H54 (cell line): ENCODE results near the gene NRXN3.

Experiments
- DNase-seq: peaks from one replicate; pipeline ENCODE4 v3.0.0; 2011; ENCODE audit warnings: low spot score, mixed read lengths; ENCODE audit not compliant: insufficient read length
- FAIRE-seq: peaks from 3 replicates; lab custom pipeline; 2011; peaks lifted over from hg19 to GRCh38; lab: Jason Lieb, UNC
- POLR2A ChIP-seq: IDR thresholded peaks from 2 replicates; pipeline ENCODE4 v1.6.1; 2011; ENCODE audit warnings: low read depth, mild to moderate bottlenecking, low read length

Gene NRXN3

DNA sequence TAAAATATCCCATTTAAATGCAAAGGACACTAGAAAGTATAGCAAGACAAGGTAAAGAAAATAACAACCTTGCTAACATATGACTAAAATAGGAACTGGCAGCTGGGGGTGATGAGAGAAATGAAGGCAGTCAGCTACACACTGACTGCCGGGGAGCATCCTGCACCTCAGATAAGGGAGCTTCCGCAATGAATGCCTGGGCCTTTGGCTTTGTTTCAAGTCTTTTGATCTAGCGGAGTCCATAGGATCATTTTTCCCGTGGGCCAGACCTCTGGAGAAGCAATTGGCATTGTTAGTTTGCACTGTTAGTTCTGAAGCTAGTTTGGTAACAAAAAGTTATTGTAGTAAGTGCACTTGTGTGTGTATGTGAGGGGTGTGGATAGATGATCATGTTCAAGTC is 1401.2 kb downstream of the NRXN3 start:
- TF ChIP-seq POLR2A: no peak
- DNase-seq: no peak
- no peak for FAIRE-seq

DNA sequence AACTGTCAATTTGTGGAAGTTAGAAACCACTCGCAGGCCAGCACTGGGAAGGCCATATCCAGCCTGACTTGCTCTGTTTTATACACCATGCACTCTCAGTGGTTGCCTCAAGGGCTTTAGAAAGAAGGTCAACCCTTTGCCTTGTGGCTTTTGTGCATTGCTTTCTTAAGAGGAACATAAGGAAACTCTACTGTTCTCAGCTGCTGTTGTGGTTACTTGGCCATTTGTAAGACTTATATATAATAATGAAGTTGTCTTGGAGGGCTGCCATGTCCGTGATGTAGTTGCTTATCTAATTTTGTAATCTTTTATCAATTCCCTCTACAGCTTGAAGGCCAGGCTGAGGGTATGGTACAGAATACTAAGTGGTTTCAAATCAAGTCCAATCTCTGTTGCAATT is 1403.3 kb downstream of the NRXN3 start:
- no peak for DNase-seq
- FAIRE-seq: no peak
- no peak for TF ChIP-seq POLR2A

DNA sequence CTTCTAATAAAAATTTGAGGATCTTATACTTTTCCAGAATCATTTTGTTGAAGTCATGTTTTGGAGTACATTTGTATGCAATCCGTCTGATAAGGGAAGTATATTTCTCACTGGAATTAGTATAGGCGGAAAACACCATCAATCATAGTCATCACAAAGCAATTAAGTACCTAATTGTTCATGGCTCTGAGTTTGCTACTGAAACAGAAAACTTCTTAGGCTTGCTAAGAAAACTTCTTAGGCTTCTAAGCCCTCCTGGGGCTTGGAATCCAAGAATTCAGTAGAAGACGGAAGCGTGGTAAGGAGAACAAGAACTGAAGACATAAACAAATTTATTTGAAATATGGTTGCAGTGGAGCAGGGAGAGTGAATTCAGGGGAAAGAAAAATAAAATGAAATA is 1404.9 kb downstream of the NRXN3 start:
- no peak for FAIRE-seq
- TF ChIP-seq POLR2A: no peak
- DNase-seq: no peak

DNA sequence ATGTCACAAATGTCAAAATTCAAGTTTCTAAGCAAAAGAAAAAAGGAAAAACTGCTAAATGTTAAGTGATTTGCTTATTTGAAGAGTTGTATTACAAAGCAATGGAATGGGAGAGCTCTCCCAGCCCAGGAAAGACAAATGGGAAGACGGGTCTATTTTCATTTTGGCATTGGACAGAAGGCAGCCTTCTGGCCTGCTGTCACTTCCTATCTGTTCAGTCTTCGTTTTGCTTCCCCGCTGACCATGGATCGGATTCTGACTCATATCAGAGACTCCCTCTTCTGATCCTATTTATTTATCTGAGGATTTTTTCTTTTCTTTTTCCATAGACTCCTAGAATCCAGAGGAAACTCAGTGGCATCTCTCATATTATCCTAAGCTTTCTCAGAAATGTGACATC is 1406.3 kb downstream of the NRXN3 start:
- DNase-seq (no peak), FAIRE-seq (no peak)
- TF ChIP-seq POLR2A: no peak

DNA sequence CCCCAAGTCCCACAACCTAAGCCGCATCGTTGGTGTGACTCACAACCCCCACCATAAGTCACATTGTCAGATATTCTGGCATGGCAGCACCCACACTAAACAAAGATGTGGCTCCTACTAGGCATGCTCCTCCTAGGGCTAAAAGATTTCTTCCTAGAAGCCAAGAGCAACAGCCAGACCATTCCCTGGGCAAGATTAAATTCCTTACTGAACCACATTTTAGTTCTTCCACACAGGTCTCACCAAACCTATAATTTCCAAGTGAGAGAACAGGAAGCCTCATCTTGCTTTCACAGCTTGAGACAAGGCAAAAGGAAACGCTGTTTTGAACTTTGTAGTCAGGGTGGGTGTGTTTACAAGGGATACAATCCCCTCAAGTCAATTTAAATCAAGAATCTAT is 1408.3 kb downstream of the NRXN3 start:
- no peak for TF ChIP-seq POLR2A
- DNase-seq (no peak), FAIRE-seq (no peak)

DNA sequence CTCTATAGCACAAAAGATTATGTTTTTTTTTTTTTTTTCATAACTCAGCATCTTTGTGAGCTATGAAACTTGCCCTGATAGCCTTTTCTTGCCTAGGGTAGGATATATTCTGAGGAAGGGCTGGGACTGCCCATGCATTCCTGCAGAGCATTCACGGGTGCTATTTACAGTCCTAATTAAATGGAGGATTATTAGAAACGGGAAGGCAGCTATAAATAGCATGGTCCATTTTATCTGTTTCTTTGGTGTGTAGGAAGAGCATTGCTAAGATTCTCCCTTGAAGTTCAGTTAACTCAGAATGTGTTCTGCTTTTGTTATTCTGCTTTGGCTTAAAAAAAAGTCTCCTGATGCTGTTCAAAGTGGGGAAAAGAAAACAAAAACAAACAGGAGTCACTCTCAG is 1410.2 kb downstream of the NRXN3 start:
- TF ChIP-seq POLR2A: no peak
- FAIRE-seq (no peak), DNase-seq (no peak)

DNA sequence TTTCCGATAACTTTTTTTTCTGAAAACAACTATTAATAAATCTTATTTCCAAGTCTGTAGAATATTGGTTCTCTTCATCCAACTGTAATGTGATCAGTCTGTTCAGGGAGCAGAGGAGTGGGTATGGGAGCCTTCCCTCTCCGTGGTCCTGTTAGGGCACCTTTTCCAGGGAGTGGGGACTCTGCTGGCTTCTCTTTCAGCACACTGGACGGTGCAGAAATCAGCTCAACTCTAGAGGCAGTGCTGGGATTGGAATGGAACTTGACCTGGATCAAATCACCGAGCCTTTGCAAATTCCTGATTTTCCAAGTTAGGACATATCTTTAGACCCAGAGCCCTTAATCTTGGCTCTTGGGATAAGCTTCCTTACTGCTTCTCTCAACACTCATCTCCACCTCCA is 1410.7 kb downstream of the NRXN3 start:
- DNase-seq (no peak), FAIRE-seq (no peak)
- no peak for TF ChIP-seq POLR2A

DNA sequence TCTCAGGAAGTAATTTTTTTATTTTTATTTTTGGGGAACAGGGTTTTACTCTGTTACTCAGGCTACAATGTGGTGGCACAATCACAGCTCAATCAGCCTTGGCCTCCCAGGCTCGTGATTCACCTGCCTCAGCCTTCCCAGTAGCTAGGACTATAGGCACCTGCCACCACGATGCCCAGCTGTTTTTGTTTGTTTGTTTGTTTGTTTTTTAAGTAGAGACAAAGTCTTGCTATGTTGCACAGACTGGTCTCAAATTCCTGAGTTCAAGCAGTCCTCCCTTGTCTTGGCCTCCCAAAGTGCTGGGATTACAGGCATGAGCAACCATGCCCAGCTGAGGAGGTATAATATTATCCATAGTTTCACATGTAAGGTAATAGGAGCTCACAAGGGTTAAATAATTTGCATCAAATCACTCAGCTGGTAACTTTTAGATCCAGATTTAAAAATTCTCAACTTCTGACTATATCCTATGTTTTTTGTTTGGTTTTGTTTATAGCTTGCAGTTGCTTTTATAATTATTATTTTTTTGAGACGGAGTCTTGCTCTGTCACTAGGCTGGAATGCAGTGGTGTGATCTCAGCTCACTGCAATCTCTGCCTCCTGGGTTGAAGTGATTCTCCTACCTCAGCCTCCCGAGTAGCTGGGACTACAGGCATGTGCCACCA is 1411.9 kb downstream of the NRXN3 start:
- no peak for TF ChIP-seq POLR2A
- FAIRE-seq (no peak), DNase-seq (no peak)

DNA sequence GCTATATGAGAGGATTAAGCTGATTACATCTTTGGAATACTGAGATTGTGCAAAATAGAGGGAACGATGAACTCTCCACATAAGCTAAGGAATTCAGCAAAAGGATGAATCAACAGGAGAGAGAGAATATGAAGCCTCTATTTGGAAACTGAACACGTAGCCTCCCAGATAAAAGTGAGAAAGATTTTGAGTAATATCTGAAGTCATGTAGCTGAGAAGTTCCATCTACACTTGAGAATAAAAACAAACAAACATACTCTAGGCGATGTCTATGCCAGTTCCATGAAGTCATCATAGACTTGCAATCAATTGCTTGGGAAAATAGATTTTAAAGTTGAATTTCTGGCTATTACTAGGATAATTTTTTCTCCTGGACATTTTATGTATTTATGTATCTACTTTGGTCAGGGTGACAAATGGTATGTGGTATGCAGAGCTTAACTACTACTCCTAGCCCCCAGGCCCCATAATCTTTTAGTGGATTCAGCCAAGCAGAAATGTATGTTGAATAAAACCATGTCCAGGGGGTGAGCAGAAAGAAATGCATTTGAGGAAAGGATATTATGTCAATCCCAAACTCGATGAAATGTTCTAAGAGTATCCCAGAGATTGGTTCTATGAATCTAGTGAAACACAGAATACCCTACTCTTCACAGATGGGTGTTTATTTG is 1413.7 kb downstream of the NRXN3 start:
- DNase-seq (no peak), FAIRE-seq (no peak)
- TF ChIP-seq POLR2A: no peak

DNA sequence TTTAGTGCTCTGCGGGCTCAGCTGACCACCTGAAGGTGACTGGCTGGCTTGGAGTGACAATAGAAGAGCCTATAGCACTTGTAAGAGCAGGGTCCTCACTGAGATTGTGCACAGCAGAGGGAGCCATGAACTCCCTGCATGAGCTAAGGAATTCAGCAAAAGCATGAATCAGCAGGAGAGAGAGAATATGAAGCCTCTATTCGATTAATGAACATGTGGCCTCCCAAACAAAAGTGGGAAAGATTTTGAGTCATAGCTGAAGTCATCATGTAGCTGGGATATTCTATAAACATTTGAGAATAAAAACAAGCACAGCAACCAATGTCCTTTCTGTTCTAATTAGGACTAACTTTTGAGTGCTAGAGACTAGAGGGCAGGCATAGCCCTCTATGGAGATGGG is 1414.5 kb downstream of the NRXN3 start:
- no peak for TF ChIP-seq POLR2A
- FAIRE-seq (no peak), DNase-seq (no peak)

DNA sequence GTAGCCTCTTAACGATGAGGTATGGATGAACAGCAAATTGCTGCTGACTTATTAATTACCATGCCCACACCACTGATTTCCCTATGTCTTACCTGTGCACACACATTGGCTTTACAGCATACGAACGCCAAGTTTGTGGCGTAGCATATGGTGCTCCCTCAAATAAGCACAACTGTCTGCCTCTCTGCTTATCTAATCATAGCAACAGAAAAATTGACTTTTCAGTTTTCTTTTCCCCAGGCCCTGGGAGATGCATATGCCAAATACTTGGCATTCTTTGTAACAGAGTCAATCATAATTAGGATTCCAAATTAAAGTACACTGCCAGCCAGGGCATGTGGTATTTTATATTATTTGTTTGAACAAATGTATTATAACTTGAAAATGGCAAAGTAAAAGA is 1415.7 kb downstream of the NRXN3 start:
- FAIRE-seq: no peak
- no peak for TF ChIP-seq POLR2A
- DNase-seq: no peak

DNA sequence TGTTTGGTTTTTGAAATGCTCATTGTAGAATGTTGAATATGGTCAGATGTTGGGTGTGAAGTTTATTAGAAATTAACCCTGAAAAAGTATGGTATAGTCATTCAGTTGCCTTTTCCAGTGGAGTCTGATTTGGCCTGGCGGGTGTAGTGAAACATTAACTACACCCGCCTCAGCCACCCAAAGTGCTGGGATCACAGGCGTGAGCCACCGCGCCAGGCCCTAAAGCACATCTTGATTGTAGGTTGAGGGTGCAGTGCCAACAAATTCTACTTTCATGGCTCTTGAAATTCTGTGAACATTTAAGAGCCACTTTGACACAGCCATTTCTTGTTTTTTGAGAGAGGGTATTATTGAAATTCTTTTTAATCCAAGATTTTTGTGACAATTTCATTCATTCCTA is 1416.2 kb downstream of the NRXN3 start:
- TF ChIP-seq POLR2A: no peak
- no peak for DNase-seq
- no peak for FAIRE-seq

DNA sequence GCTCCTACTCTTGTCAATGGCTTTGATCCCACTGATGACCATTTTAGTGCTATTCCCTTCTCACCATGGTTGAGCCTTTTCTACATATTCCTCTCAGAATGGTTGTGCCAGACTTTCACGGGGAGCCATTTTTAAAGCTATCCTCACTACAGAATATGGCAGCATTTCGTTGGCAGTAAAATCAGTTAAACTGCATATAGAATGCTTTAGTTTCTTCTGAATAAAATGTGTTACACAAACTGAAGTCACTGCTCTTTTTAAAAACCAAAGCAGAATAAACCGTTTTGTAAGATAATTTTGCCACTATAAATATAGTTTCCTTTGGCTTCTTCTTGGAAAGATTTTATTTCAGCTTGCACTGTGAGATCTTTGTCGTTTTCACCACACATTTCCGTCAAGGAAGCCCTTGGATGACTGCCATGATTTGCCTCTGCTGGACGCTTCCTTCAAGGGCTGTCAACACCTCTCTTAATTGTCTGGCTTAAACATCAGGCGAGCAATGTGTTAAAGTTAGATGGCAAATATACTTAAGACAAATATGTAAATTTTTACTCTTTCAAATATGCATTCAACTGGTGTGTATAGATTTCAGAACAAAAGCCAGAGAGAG is 1416.9 kb downstream of the NRXN3 start:
- no peak for DNase-seq
- no peak for TF ChIP-seq POLR2A
- FAIRE-seq: no peak

DNA sequence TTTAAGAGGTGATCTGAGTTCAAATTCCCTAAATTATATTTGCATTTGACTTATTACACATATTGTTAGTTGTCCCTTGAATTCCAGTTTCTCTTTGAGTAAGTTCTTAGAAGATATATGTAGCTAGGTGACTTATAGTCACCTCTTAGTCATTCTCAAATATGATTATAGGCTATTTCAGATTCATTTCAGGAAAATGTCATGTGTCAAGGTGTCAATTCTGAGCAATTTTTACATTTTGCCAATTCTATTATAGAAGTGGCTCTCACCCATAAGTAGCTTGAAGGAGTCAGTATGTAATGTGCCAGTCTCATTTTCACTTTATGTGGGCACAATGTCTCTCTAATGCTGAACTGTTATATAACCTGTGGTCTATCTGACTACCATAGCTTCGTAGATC is 1417.7 kb downstream of the NRXN3 start:
- FAIRE-seq (no peak), DNase-seq (no peak)
- no peak for TF ChIP-seq POLR2A

DNA sequence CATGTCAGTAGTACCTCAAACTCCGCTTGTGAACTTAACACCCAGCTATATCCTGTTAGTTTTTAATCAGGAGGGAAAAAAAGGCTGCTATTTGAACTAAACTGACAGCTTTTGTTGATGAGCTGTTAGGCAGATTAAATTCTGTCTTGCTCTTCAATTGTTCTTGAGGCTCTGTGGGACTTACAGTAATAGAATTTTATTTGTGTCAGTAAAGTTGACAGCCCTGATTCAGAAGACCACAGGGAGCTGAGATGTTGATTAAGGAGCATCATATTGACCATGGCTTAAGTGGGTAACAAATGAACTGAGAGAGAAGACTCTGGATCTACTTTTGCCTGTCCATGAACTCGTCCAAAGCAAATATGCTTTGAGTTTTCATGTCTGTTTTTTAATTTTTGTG is 1418.2 kb downstream of the NRXN3 start:
- TF ChIP-seq POLR2A: no peak
- FAIRE-seq (no peak), DNase-seq (no peak)

DNA sequence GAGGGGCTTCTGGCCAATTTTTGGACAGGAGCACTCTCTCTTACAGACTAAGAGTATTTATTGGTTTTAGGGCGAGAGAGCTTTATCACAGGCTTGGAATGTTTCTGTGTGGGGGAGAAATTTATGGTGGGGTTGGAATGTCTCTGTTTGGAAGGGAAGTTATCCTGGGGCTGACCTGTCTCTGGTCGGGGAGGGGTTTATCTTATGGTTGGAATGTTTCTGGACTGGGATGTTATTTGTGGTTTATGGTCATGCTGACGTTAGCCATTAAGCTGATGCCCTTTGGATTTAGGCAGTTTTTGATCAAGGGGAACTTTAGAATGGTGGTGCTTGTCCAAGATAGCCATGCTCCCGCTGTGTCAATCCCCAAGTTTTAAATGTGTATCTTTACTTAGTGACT is 1426.4 kb downstream of the NRXN3 start:
- DNase-seq (no peak), FAIRE-seq (no peak)
- no peak for TF ChIP-seq POLR2A
